ENCODE measurements around the gene CCDC3.
"Not testable (repeated sequence)": the region's sequence is repeated elsewhere in the genome, so short reads cannot be mapped to it uniquely, and the experiment has no call there.

The CCDC3 gene

GRCh38 chr10:12887780-12888179, 113.7 kb downstream of the CCDC3 start:
- no peak for DNase-seq (ENCODE audit: low spot score)

GRCh38 chr10:12884851-12885250, 116.7 kb downstream of the CCDC3 start:
- DNase-seq (ENCODE audit: low spot score) = no peak

DNA sequence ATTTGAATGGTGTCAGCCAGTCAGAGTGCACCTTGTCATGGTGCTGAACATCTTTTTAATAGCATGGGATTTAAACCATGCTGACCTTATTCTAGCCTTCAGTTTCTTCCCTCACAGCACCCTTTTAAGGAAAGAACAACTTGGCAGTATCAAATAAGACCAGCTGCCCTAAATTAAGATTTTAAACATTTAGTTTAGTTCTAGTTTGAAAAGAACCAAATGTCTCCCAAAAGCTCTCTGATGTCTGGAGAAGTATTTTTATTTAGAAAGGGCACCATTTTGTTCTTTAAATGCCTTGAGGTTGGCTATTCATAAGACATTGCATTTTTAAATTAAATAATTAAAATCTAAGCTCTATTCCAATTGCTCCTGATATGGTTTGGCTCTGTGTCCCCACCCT, 121.1 kb downstream of the CCDC3 start:
- no peak for DNase-seq (ENCODE audit: low spot score)

DNA sequence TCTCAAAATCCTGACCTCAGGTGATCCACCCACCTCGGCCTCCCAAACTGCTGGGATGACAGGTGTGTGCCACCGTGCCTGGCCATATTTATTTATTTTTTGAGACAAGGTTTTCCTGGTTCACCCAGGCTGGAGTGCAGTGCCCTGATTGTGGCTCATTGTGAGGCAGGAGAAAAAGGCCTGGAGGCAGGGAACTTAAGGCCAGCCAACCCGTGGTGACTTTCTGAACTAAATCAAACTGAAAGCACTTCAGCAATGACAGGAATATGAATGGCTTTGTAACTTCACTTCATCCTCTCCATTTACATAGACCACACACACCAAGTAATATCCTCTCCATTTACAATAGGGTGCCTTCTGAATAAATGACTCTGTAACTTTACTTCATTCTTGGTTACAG, 124.4 kb downstream of the CCDC3 start:
- no peak for DNase-seq (ENCODE audit: low spot score)

DNA sequence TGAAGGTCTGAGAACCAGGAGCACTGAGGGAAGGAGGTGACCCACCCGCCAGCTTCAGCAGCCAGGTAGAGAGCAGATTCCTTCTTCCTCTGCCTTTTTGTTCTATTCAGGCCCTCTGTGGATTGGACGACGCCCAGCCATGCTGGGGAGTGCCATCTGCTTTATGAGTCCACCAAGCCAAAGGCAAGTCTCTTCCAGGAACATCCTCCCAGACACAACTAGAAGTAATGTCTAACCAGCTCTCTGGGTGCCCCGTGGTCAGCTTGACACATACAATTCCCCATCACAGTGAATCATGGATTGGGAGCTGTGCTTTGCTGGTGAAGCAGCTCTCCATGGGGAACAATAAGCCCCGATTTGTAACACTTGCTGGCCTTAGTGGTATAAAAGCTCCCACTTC, 125.2 kb downstream of the CCDC3 start:
- no peak for DNase-seq (ENCODE audit: low spot score)

GRCh38 chr10:12875100-12875499, 126.4 kb downstream of the CCDC3 start:
- no peak for DNase-seq (ENCODE audit: low spot score)

- DNase-seq (ENCODE audit: low spot score) = no peak
These were observed 127.0 kb downstream of the CCDC3 start for GRCh38 chr10:12874501-12874900.

GRCh38 chr10:12873172-12873571, 128.3 kb downstream of the CCDC3 start:
- no peak for DNase-seq (ENCODE audit: low spot score)

DNA sequence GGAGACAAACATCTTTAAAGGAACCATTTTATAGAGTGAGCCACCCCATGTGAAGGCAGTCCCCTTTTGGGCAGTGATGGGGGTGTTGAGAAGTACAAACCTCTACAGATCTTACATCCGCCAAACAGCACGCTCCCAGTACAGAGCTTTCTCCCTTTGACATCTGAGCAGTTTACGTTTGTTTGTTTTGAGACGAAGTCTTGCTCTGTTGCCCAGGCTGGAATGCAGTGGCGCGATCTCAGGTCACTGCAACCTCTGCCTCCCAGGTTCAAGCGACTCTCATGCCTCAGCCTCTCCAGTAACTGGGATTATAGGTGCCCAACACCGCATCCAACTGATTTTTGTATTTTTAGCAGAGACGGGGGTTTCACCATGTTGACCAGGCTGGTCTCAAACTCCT, 128.9 kb downstream of the CCDC3 start:
- no peak for DNase-seq (ENCODE audit: low spot score)

- DNase-seq (ENCODE audit: low spot score) = no peak
These were observed 132.1 kb downstream of the CCDC3 start for GRCh38 chr10:12869427-12869826.

GRCh38 chr10:12868229-12868628, 133.3 kb downstream of the CCDC3 start:
- no peak for DNase-seq (ENCODE audit: low spot score)

GRCh38 chr10:12865515-12865914, 136.0 kb downstream of the CCDC3 start:
- DNase-seq (ENCODE audit: low spot score) = not testable (repeated sequence)

GRCh38 chr10:12862459-12862858, 139.1 kb downstream of the CCDC3 start:
- DNase-seq (ENCODE audit: low spot score) = no peak

DNA sequence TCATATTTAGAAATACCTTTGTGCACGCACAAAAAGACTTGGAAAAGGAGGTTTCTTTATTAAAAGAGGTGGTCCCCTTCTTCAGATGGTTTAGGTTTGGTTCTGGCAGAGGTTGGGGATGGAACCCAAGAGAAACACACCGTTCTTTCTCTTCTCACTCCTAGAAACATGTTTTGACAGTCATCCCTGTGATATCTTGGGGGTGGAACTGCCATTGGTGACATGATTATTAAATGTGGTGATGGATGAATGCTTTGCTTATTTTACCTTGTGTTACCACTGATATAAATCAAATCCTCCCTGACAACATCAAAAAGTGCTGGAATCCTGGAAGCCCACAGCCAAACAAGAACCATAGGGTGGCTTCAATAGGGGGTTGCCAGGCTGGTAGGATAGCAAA, 146.5 kb downstream of the CCDC3 start:
- no peak for DNase-seq (ENCODE audit: low spot score)

- DNase-seq (ENCODE audit: low spot score) = no peak
These were observed 148.8 kb downstream of the CCDC3 start for GRCh38 chr10:12852687-12853086.

DNA sequence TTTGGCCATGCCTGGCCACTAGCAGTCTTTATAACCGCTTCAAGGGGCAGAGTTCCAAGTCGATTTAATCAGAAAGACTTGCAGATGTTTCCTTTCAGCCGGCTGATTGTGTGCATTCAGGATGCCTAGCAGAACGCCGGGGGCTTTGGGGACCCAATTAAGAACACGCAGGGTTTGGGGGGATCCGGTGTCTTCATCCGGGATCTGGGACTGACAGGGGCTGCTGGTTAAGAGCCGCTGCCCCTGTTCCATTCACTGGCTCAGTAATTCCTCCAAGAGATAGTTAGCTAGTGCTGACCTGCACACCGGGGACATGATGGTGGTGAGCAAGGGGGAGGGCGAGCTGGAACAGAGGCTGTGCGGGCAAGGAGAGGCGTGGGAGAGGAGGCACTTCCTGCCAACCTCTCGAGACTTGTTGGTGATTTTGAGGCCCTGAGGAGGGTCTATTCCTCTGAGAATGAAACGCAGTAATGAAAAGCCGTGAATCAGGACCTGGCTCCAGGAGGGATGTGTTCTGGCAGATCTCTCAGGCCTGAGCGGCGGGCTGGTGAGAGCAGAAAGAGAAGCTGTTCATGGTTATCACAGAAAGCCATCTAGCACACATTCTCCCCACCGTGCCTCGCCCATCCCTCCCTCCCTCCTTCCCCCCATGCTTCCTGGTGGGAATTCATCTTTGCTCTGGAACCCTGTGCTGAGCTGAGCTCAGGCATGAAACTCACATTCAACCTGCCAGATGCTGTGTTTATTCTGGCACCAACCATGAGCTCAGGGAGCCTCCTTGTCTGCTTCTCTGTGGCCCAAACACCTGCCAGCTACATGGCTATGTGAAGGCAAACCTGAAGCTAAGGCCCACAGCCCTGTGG, 152.0 kb downstream of the CCDC3 start:
- DNase-seq (ENCODE audit: low spot score) = no peak

- no peak for DNase-seq (ENCODE audit: low spot score)
These were observed 152.9 kb downstream of the CCDC3 start for GRCh38 chr10:12848439-12849173.

DNA sequence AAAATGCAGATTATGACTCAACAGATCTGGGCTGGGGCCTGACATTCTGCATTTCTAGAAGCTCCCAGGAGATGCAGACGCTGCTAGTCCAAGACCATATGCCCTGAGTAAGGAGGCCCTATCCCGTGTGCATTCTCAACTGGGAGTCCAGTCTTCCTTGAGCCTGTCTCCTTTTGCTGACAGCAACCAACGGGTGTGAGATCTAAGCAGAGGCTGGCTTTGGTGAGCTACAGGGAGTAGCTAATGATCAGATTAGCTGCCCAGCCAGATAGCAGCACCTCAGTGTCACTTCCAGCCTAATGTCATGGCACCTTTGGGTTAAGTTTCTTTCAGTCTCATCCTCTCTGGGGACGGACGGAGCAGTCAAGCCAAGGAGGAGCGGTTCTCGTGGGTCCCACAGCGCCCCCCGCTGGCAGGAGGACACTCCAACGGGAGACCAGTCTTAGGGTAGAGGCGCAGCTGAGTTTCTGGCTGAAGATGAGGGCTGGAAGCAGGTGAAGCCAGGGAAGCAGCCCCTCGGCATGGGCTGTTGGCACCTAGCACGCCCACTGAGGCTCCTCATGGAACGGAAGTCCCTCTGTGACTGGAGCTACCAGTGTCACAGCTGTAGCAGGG, 154.0 kb downstream of the CCDC3 start:
- DNase-seq (ENCODE audit: low spot score) = no peak

- no peak for DNase-seq (ENCODE audit: low spot score)
These were observed 154.8 kb downstream of the CCDC3 start for GRCh38 chr10:12846718-12847117.
